Measurements from ENCODE around the gene ANKRD17.
"Not testable (repeated sequence)": the region's sequence is repeated elsewhere in the genome, so short reads cannot be mapped to it uniquely, and the experiment has no call there.

The ANKRD17 gene

GRCh38 chr4:73206236-73206635 is 52.4 kb downstream of the ANKRD17 start:
- H3K36me3 ChIP-seq (replicated peaks), result no peaks in the 10 kb centered on the region
- H3K4me3 ChIP-seq (ENCODE audit: low read depth, low read length), result no peak overlapping the region
- no peak for DNase-seq
- in situ Hi-C loops (cut with HindIII; ENCODE audit: low pct_ligation_motif_present, low sequenced_read_pairs), result no loop called here
- no peak for TF ChIP-seq CTCF (IDR thresholded peaks at IDR 0.05; ENCODE audit: low read depth, low read length, missing control alignments)
- H3K27me3 ChIP-seq (replicated peaks), result no peaks in the 10 kb centered on the region
- H3K27ac ChIP-seq, result no peak overlapping the region

GRCh38 chr4:73205482-73205881 is 53.1 kb downstream of the ANKRD17 start:
- Histone ChIP-seq H3K4me3 (ENCODE audit: low read depth, low read length) (no peak overlapping the region), H3K36me3 (replicated peaks) (no peaks in the 10 kb centered on the region), H3K27me3 (replicated peaks) (no peaks in the 10 kb centered on the region), H3K27ac (no peak overlapping the region)
- no peak for DNase-seq
- TF ChIP-seq CTCF (IDR thresholded peaks at IDR 0.05; ENCODE audit: low read depth, low read length, missing control alignments), result no peak
- in situ Hi-C loops (cut with HindIII; ENCODE audit: low pct_ligation_motif_present, low sequenced_read_pairs), result no loop called here

GRCh38 chr4:73203976-73204375 is 54.6 kb downstream of the ANKRD17 start:
- in situ Hi-C loops (cut with HindIII; ENCODE audit: low pct_ligation_motif_present, low sequenced_read_pairs); H3K27me3 ChIP-seq (replicated peaks); H3K36me3 ChIP-seq (replicated peaks); H3K4me3 ChIP-seq (ENCODE audit: low read depth, low read length); DNase-seq; H3K27ac ChIP-seq: not testable (repeated sequence)

GRCh38 chr4:73197220-73197619 is 61.4 kb downstream of the ANKRD17 start:
- in situ Hi-C loops (cut with HindIII; ENCODE audit: low pct_ligation_motif_present, low sequenced_read_pairs), result no loop called here
- Histone ChIP-seq H3K36me3 (replicated peaks) (no peaks in the 10 kb centered on the region), H3K27me3 (replicated peaks) (no peaks in the 10 kb centered on the region), H3K4me3 (ENCODE audit: low read depth, low read length) (no peak overlapping the region), H3K27ac (no peak overlapping the region)
- no peak for DNase-seq
- no peak for TF ChIP-seq CTCF (IDR thresholded peaks at IDR 0.05; ENCODE audit: low read depth, low read length, missing control alignments)

- no peak overlapping the region for H3K4me3 ChIP-seq (ENCODE audit: low read depth, low read length)
- in situ Hi-C loops (cut with HindIII; ENCODE audit: low pct_ligation_motif_present, low sequenced_read_pairs), result no loop called here
- TF ChIP-seq CTCF (IDR thresholded peaks at IDR 0.05; ENCODE audit: low read depth, low read length, missing control alignments), result no peak
- no peak overlapping the region for H3K27ac ChIP-seq
- H3K27me3 ChIP-seq (replicated peaks), result no peaks in the 10 kb centered on the region
- DNase-seq, result no peak
- no peaks in the 10 kb centered on the region for H3K36me3 ChIP-seq (replicated peaks)
Measured at GRCh38 chr4:73194064-73194463, 64.5 kb downstream of the ANKRD17 start.

- Histone ChIP-seq H3K27ac (no peak overlapping the region), H3K36me3 (replicated peaks) (no peaks in the 10 kb centered on the region)
- in situ Hi-C loops (cut with HindIII; ENCODE audit: low pct_ligation_motif_present, low sequenced_read_pairs), result no loop called here
Measured at GRCh38 chr4:73193659-73194058, 64.9 kb downstream of the ANKRD17 start.

More at GRCh38 chr4:73193659-73194058, 64.9 kb downstream of the ANKRD17 start:
- H3K4me3 ChIP-seq (ENCODE audit: low read depth, low read length), result no peak overlapping the region
- no peak for TF ChIP-seq CTCF (IDR thresholded peaks at IDR 0.05; ENCODE audit: low read depth, low read length, missing control alignments)
- no peaks in the 10 kb centered on the region for H3K27me3 ChIP-seq (replicated peaks)
- DNase-seq, result no peak
